CD4-positive, alpha-beta T cell (primary cell): ENCODE results near the gene CEMIP2. TPM values are rescaled to one million over a fixed set of nuclear protein-coding genes. Genes with fewer than 3 reads are reported as not detected.

ENCODE experiments used
- ATAC-seq: fragments of 200-7000 bp; cut with Tn5 transposase; one replicate; pipeline ENCODE4 v1.10.0; 2022; ENCODE audit warnings: mild to moderate bottlenecking; ENCODE audit not compliant: poor library complexity
- CTCF ChIA-PET: fragments of 350-600 bp; sonication (Branson Sonifier 250); formaldehyde crosslinking; loops from one replicate; lab custom pipeline; 2021; ENCODE audit warnings: antibody characterized with exemption, inconsistent platforms; lab: Charles Lee
- POLR2A ChIA-PET: fragments of 350-600 bp; sonication (Branson Sonifier 250); formaldehyde crosslinking; loops from one replicate; lab custom pipeline; 2021; ENCODE audit warnings: antibody characterized with exemption, inconsistent platforms; lab: Charles Lee
- DNase-seq, 14 experiments: peaks; one replicate each; pipeline ENCODE4 v3.0.0-alpha.2; 2013 to 2020; ENCODE audit warnings: mixed read lengths in 2 of 14
- H3K27ac ChIP-seq, 2 donors: one replicate each; pipeline versions ENCODE4 v1.5.1 to v1.7.0; 2013; ENCODE audit warnings: low read length in 2 of 2, low read depth in 1 of 2, mild to moderate bottlenecking in 1 of 2
- H3K27me3 ChIP-seq, 2 experiments: 1 replicate in 1 of 2; 2 replicates in 1 of 2; pipeline versions ENCODE4 v1.6.1 to v1.7.0; 2013; ENCODE audit warnings: low read length in 2 of 2, control low read depth in 1 of 2, mild to moderate bottlenecking in 1 of 2, moderate library complexity in 1 of 2; ENCODE audit not compliant: insufficient read depth in 2 of 2, control insufficient read depth in 1 of 2
- H3K36me3 ChIP-seq: one replicate; pipeline ENCODE4 v1.6.1; 2013; ENCODE audit warnings: low read length, control low read depth; ENCODE audit not compliant: insufficient read depth
- H3K4me1 ChIP-seq: one replicate; pipeline ENCODE4 v1.6.1; 2013; ENCODE audit warnings: low read length, control low read depth; ENCODE audit not compliant: insufficient read depth
- H3K4me3 ChIP-seq: one replicate; pipeline ENCODE4 v1.5.1; 2013; ENCODE audit warnings: mild to moderate bottlenecking, low read length, moderate library complexity
- H3K9me3 ChIP-seq, 2 experiments: 1 replicate in 1 of 2; 2 replicates in 1 of 2; pipeline versions ENCODE4 v1.6.1 to v1.7.0; 2013; ENCODE audit warnings: low read length in 2 of 2, mild to moderate bottlenecking in 2 of 2, control low read depth in 1 of 2, moderate library complexity in 1 of 2; ENCODE audit not compliant: control insufficient read depth in 1 of 2, insufficient read depth in 1 of 2
- H3K27ac Mint-ChIP-seq: one replicate; pipeline ENCODE4 v1.8.0; 2020; ENCODE audit warnings: mixed read lengths
- H3K27me3 Mint-ChIP-seq: one replicate; pipeline ENCODE4 v1.8.0; 2021; ENCODE audit warnings: mixed read lengths
- H3K36me3 Mint-ChIP-seq: one replicate; pipeline ENCODE4 v1.8.0; 2021; ENCODE audit warnings: low read depth, mixed read lengths
- H3K4me1 Mint-ChIP-seq: one replicate; pipeline ENCODE4 v1.8.0; 2021; ENCODE audit warnings: low read depth, mixed read lengths
- H3K4me3 Mint-ChIP-seq: one replicate; pipeline ENCODE4 v1.8.0; 2020; ENCODE audit warnings: mild to moderate bottlenecking, mixed read lengths
- H3K9me3 Mint-ChIP-seq: one replicate; pipeline ENCODE4 v1.8.0; 2020; ENCODE audit warnings: mixed read lengths
- CTCF ChIP-seq: fragments of 200-600 bp; IDR thresholded peaks from one replicate; pipeline ENCODE4 v1.8.0; 2022; ENCODE audit warnings: antibody characterized with exemption, mild to moderate bottlenecking
- intact Hi-C, 2 experiments: fragments of 100-400 bp; cut with DNase I in 1 of 2; cut with micrococcal nuclease in 1 of 2; formaldehyde crosslinking; loops; one replicate each; pipeline versions ENCODE4 v1.15.1 to v1.9.0; 2023 to 2025; cut with DNase I, micrococcal nuclease
- total RNA-seq, 174 experiments: library from RNA in 2 of 174; stranded (reverse) in 2 of 174; gene quantifications; one replicate each; pipeline ENCODE4 v1.2.3 and lab custom pipeline; 2021 to 2026

The CEMIP2 gene
- total RNA-seq, 2 experiments from 2014 or later: 301 to 305 TPM

GRCh38 chr9:71681708-71682272 lies 86.5 kb downstream of the CEMIP2 start:
- H3K27me3 Mint-ChIP-seq: no peaks in the 10 kb centered on the region
- no peaks in the 10 kb centered on the region for H3K9me3 ChIP-seq
- CTCF ChIA-PET: no interaction called here
- DNase-seq: no peak
- no peak for ATAC-seq
- peaks cover 26% of the 10 kb centered on the region for H3K4me1 ChIP-seq
- H3K36me3 Mint-ChIP-seq: peaks cover 24% of the 10 kb centered on the region
- peaks cover 62% of the 10 kb centered on the region for H3K4me1 Mint-ChIP-seq
- POLR2A ChIA-PET: interaction anchor here (0.9 kb wide), 1 partner anchor 43 kb away, joined by 3 read pairs; no protein-coding TSS in a partner anchor
- peak overlapping the region; percentile 6 for H3K27ac Mint-ChIP-seq
- TF ChIP-seq CTCF: no peak
- H3K4me3 Mint-ChIP-seq: no peak overlapping the region
- no peak overlapping the region for H3K27ac ChIP-seq
- intact Hi-C loops: loop anchor here in 1 of 2 experiments (10.0 kb wide), 1 partner anchor 1257 kb away; no protein-coding TSS in a partner anchor
- no peaks in the 10 kb centered on the region for H3K9me3 Mint-ChIP-seq
- no peaks in the 10 kb centered on the region for H3K36me3 ChIP-seq
- no peaks in the 10 kb centered on the region for H3K27me3 ChIP-seq
- H3K4me3 ChIP-seq: no peak overlapping the region

GRCh38 chr9:71681104-71681707 lies 87.1 kb downstream of the CEMIP2 start:
- H3K36me3 Mint-ChIP-seq: peaks cover 24% of the 10 kb centered on the region
- DNase-seq (no peak), ATAC-seq (no peak)
- no peak overlapping the region for H3K27ac Mint-ChIP-seq
- no peaks in the 10 kb centered on the region for H3K36me3 ChIP-seq
- TF ChIP-seq CTCF: no peak
- intact Hi-C loops: loop anchor here in 1 of 2 experiments (10.0 kb wide), 1 partner anchor 1256 kb away; no protein-coding TSS in a partner anchor
- no peaks in the 10 kb centered on the region for H3K9me3 Mint-ChIP-seq
- peaks cover 56% of the 10 kb centered on the region for H3K4me1 Mint-ChIP-seq
- H3K4me1 ChIP-seq: peaks cover 23% of the 10 kb centered on the region
- no peak overlapping the region for H3K4me3 ChIP-seq
- CTCF ChIA-PET: no interaction called here
- no peaks in the 10 kb centered on the region for H3K27me3 Mint-ChIP-seq
- no peak overlapping the region for H3K27ac ChIP-seq
- POLR2A ChIA-PET: interaction anchor here (0.7 to 0.9 kb wide), 2 partner anchors 38 to 42 kb away, joined by 3 read pairs; no protein-coding TSS in a partner anchor
- no peaks in the 10 kb centered on the region for H3K27me3 ChIP-seq
- no peaks in the 10 kb centered on the region for H3K9me3 ChIP-seq
- H3K4me3 Mint-ChIP-seq: no peak overlapping the region

- H3K9me3 ChIP-seq: peaks cover 0 to 2% of the 10 kb centered on the region in 2 experiments
- H3K36me3 ChIP-seq: no peaks in the 10 kb centered on the region
- H3K4me1 ChIP-seq: peaks cover 17% of the 10 kb centered on the region
- H3K27ac ChIP-seq: no peak overlapping the region
- TF ChIP-seq CTCF: no peak
- Mint-ChIP-seq H3K4me3 (no peak overlapping the region), H3K4me1 (peaks cover 48% of the 10 kb centered on the region), H3K27me3 (no peaks in the 10 kb centered on the region), H3K27ac (no peak overlapping the region), H3K9me3 (no peaks in the 10 kb centered on the region), H3K36me3 (peaks cover 21% of the 10 kb centered on the region)
- ChIA-PET POLR2A (interaction anchor here (0.7 kb wide), 1 partner anchor 39 kb away, joined by 3 read pairs; no protein-coding TSS in a partner anchor), CTCF (interaction anchor here (1.6 kb wide), 1 partner anchor 70 kb away, joined by 3 read pairs; no protein-coding TSS in a partner anchor)
- DNase-seq (no peak), ATAC-seq (no peak)
- no peaks in the 10 kb centered on the region for H3K27me3 ChIP-seq
- no peak overlapping the region for H3K4me3 ChIP-seq
- intact Hi-C loops: loop anchor here in 1 of 2 experiments (10.0 kb wide), 1 partner anchor 1256 kb away; no protein-coding TSS in a partner anchor
Observed at GRCh38 chr9:71680189-71680980, 87.9 kb downstream of the CEMIP2 start.
